ENCODE measurements around the gene IFT22.
A peak's percentile ranks its signal among the peaks of the same experiment; 100 is the strongest.
"Not testable (repeated sequence)": the region's sequence is repeated elsewhere in the genome, so short reads cannot be mapped to it uniquely, and the experiment has no call there.

IFT22 gene

DNA sequence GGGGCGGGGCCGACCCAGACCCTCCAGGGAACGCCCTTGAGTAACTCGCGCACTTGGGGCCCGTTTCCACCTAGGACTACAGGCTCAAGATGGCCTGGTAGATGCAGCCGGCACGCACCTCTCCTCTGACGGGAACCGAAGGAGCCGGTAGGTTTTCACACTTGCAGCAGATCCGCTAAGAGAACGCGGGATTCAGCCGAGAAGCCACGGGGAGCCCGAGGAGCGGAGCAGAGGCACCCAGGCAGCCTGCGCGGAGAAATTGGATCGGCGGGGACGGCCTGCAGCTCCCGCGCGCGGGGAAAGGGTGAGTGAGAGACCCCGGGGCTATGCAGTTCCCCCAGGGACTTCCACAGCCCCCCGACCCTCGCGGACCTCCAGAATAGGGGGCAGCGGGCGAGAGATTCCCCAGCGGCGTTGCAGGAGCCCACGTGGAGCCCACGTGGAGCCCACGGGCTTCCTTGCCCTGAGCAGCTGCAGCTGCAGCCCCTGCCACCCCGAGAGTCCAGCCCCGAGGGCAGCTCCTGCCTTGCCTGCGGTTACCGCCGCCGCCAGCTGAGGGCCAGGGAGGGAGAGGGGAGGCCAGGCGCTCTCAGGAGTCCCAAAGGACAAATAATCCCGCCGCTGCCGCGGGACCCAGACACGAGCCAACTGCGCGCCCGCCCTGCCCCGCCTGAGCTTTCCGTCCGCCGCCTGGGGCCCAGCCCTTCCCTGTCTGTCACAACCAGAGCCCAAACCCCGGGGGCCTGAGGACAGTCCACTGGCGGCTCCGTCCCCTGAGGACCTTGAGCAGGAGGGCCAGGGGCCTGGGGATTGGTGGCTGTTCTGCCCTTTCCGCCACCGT is 13.1 kb downstream of the IFT22 start:
- DNase-seq = peak; percentile 43 to 44

DNA sequence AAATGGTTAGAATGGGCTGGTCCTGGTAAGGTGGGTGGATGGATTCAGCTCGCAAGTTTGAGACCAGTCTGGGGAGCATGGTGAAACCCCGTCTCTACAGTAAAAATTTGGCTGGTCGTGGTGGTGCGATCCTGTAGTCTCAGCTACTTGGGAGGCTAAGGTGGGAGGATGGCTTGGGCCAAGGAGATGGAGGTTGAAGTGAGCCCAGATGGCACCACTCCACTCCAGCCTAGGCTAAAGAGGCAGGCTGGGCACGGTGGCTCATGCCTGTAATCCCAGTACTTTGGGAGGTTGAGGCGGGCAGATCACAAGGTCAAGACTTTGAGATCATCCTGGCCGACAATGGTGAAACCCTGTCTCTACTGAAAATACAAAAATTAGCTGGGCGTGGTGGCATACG is 15.3 kb downstream of the IFT22 start:
- no peak for DNase-seq

DNA sequence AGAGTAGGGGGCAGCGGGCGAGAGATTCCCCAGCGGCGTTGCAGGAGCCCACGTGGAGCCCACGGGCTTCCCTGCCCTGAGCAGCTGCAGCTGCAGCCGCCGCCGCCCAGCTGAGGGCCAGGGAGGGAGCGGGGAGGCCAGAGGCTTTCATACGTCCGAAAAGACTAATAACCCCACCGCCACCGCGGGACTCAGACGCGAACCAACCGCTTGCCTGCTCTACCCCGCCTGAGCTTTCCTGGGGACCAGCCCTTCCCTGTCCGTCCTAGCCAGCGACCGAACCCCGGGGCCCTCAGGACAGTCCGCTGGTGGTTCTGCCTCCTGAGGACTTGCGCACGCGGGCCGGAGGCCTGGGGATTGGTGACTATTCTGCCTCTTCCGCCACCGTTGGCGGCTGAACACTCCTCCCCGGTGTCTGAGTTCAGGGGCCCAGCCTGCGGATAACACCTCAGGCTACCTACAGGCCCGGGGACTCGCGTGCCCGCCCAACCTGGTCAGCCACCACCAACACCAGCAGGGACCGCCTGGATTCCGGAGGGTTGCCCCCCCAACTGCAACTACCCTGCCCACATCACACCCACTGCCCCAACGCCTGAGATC is 18.4 kb downstream of the IFT22 start:
- no peak for DNase-seq

DNA sequence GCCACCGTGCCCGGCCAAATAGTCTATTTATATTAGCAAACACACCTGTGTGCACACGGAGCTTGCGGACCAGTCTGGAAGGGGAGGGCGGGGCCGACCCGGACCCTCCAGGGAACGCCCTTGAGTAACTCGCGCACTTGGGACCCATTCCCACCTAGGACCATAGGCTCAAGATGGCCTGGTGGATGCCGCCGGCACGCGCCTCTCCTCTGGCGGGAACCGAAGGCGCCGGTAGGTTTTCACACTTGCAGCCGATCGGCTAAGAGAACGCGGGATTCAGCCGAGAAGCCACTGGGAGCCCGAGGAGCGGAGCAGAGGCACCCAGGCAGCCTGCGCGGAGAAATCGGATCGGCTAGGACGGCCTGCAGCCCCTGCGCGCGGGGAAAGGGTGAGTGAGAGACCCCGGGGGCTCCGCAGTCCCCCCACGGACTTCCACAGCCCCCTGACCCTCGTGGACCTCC is 18.9 kb downstream of the IFT22 start:
- DNase-seq = no peak

DNA sequence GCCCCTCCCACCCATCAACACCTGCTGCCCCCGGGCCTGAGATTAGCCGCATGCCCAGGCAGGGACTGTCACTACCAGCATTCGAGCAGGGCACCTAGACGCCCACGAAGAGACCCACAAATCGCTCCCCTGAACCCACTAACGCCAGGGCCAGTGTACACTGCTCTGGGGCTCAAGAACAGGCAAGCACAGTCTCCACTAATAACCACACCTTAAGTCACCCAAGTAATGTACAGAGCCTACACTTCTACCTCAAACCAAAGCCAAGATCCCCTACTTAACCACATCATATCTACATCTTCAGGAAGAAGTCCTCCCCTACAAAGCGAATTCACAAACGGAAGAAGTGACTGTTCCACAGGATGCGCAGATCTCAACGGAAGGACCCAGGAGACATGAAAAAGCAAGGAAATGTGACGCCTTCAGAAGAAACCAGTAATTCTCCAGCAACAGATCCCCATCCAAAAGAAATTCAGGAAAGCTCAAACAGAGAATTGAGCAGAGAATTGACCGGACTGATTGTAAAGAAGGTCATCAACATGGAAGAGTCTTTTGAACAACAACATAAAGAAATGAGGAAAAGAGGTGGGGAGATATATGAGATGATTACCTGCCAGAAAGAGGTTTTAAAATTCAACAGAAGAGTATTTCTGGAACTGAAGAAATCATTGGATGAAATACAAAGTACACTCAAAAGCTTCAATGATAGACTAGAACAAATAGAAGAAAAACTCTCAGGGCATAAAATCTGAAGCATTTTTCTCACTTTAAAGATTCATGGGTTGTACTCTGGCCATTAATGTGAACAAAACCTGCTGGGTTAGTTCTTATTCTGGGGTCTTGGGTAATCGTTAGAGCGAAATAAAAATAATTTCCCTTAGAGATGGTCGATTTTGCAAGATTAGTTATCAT is 20.9 kb downstream of the IFT22 start:
- DNase-seq = no peak

DNA sequence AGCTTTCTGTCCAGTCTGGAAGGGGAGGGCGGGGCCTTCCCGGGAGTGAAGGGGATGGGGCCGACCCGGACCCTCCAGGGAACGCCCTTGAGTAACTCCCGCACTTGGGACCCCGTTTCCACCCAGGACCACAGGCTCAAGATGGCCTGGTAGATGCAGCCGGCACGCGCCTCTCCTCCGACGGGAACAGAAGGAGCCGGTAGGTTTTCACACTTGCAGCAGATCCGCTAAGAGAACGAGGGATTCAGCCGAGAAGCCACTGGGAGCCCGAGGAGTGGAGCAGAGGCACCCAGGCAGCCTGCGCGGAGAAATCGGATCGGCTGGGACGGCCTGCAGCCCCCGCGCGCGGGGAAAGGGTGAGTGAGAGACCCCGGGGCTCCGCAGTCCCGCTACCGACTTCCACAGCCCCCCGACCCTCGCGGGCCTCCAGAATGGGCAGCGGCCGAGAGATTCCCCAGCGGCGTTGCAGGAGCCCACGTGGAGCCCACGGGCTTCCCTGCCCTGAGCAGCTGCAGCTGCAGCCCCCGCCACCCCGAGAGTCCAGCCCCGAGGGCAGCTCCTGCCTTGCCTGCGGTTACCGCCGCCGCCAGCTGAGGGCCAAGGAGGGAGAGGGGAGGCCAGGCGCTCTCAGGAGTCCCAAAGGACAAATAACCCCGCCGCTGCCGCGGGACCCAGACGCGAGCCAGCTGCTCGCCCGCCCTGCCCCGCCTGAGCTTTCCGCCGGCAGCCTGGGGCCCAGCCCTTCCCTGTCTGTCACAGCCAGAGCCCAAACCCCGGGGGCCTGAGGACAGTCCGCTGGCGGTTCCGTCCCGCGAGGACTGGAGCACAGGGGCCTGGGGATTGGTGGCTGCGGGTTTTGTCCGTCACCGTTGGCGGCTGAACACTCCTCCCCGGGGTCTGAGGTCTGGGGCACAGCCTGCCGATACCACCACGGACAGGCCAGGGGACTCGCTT is 21.8 kb downstream of the IFT22 start:
- DNase-seq = no peak

DNA sequence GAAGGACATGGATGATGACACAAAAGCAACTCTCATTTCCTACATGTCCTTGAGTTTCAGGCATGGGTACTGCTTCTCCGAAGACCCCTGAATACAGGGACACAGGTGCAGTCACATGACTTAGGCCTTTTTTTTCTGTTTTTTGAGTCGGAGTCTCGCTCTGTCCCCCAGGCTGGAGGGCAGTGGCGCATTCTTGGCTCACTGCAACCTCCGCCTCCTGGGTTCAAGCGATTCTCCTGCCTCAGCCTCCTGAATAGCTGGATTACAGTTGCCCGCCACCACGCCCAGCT is 26.8 kb downstream of the IFT22 start:
- no peak for DNase-seq

DNA sequence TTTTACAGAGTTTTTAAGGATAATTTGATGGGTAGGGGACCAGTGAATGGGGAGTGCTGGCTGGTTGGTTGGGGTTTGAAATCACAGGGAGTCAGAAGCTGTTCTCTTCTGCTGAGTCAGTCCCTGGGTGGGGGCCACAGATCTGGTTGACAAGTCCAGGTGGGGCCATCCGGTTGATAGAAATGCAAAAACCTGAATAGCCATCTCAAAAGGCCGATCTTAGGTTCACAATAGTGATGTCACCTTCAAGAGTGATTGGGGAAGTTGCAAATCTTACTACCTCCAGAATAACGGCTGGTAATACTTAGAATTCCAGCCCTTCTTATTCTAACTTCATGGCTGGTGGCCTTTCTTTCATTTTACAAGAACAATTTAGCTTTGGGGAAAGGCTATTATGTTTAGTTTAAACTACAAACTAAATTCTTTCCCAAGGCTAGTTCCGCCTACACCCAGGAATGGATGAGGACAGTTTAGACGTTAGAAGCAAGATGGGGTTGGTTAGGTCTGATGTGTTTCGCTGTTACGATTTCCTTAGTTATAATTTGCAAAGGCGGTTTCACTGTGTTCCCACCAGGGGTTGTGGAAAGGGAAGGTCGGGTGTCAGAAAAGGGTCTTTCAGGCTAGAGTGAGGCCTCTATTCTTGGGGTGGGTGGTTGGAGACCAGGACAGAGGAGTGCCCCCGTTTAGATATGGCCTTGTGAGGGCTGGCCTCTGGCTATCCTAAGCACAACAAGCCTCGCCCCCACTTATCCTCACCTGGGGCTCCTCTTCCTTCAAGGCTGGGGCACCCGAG is 27.4 kb downstream of the IFT22 start:
- no peak for DNase-seq

DNA sequence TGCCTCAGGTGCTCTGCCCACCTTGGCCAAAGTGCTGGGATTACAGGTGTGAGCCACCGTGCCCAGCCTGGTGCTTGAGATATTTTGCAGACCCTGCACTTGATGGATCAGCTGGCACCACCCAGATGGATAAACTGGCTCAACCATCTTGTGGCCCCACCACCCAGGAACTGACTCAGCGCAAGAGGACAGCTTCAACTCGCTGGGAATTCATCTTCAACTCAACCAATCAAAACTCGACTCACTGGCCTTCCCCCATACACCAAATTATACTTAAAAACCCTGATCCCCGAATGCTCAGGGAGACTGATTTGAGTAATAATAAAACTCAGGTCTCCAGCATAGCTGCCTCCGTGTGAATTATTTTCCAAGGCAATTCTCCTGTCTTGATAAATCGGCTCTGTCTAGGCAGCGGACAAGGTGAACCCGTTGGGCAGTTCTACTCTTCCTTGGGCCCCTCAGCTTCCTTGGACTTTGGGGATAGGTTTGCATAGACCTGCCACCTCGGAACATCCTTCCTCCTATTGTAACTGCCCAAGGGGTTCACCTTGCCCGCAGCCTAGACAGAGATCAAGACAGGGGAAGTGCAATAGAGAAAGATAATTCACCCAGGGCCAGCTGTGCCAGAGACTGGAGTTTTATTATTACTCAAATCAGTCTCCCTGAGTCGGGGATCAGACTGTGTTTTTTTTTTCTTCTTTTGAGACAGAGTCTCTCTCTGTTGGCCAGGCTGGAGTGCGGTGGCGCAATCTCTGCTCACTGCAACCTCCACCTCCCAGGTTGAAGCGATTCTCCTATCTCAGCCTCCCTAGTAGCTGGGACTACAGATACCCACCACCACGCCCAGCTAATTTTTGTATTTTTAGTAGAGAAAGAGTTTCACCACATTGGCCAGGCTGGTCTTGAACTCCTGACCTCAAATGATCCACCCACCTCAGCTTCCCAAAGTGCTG is 28.3 kb downstream of the IFT22 start:
- DNase-seq = not testable (repeated sequence)

DNA sequence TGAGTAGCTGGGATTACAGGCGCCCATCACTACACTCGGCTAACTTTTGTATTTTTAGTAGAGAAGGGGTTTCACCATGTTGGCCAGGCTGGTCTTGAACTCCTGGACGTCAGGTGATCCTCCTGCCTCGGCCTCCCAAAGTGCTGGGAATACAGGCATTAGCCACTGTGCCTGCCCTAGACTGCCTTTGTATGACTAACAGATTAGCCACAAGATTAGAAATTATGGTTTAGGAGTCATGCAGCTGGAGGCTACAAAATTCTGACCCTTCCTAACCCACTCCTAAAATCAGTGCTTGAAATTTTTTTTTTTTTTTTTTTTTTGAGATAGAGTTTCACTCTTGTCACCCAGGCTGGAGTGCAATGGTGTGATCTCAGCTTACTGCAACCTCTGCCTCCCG is 29.0 kb downstream of the IFT22 start:
- not testable (repeated sequence) for DNase-seq

DNA sequence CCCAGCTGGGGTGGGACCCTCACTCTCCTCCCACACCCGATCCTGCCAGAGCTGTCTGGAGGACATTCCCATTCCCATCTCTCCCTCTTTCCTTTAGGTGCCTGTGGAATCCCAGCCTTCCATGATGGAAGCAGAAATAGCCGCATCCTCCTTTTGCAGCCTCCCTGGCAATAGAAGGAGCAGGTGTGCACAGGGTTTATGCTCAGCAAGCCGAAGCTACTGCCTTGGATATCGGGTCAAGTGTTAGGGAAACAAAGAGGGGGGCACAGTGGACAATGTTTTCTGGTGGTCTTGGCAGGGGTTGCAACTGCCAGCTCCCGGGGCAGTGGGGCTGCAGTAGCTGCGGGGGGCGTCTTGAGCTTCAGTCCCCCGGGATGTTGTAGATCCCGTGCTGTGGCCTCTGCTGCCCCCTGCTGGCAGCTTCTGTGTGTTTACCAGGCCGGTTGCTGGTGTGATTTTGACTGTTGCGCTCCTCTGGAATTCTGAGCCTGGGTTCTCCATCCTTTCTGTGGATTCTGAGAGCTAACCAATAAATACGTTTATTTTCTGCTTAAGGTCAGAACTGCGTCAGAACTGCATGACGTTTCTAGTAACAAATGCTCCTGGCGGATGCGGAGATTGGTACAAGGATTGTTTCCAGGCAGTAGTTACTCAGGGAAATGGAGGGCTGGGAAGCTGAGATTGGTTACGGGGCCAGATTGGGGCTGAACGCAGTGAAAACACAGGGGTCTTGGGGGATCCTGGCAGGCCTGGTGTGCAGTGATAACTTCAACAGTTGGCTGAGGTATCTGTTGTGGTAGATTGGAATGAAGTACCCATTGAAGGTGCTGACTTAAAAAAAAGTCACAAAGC is 31.2 kb downstream of the IFT22 start:
- peak; percentile 62 to 65 for DNase-seq

DNA sequence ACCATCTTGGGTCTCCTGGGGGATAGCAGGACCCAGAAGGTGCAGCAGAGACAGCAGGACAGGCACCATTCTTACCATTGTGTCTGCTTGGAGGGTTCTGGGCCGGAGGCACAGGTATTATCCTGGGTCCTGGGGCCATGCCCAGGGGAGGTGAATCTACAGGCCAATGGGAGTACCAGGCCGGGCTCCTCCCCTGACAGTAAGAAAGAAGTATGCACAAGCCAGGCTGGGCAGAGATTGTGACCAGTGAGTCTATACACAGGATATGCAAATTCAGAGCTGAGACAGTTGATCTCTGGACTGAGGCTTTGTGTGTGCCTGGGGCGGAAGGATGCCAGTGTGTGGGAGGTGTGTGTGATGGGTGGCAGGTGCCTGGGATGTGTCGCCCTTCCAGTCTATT is 31.9 kb downstream of the IFT22 start:
- DNase-seq = not testable (repeated sequence)

DNA sequence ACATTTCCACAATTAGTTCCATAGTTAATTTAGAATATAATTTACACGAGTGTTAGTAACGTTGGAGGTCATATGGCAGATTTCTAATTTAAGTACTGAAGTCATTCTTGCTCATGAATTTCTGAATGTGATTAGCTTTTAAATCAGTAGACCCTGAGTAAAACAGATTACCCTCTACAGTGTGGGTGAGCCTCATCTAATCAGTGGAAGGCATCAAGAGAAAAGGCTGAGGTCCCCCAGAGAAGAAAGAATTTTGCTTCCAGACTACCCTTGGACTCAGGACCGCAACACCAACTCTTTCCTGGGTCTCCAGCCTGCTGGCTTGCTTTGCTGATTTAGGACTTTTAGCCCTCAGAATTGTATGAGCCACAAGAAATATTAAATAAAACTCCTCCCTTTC is 33.2 kb downstream of the IFT22 start:
- DNase-seq = no peak

DNA sequence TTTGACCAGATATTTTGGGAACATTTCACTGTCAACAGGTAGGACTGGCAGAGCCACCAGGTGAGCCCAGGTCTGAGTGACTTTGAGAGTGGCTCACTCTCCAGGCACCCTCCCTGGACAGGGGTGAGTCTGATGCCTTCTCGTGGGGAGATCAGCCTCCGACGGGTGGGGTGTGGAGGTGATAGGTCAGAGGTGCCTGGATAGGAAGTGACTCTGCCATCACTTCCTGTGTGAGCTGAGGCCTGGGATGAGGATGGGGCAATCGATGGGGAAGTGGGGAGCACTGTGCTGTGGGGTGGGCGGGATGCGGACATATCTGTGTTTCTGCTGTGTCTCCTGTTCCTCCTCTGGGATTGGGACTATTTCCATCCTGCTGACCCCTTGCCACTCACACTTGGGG is 34.6 kb downstream of the IFT22 start:
- no peak for DNase-seq

DNA sequence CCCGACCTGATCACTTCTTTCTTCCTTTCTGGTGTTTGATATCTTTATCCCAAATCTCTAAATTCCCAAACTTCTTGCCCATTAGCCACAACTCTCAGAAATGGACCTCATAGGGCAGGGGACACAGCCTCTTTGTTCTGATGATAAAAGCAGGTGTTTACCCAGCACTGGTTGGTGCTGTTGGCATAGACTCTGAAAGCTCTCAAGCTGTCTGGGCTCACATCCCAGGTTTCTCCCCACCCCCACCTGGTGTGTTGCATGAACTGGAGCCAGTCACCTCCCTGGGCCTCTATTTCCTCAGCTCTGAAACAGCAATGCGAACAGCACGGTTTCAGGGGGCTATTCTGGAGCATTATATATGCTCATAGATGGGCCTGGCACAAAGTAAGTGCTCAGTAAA is 35.7 kb downstream of the IFT22 start:
- not testable (repeated sequence) for DNase-seq

DNA sequence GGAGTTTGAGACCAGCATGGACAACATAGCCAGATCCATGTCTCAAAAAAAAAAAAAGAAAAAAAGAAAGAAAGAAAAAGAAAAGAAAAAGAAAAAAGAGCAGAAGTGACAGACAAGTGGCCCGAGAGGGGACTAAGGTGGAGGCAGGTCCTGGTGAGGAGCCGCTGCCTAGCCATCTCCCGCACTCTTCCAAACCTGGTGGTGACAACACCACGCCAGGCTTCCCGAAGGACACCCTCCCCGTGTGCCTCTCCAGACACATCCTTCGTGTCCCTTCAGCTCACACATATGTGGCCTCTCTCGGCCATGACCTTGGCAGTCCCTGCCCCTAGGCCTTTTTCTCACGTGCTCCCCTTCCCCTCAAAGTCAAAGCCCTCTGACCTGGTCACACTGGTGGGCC is 36.4 kb downstream of the IFT22 start:
- no peak for DNase-seq

DNA sequence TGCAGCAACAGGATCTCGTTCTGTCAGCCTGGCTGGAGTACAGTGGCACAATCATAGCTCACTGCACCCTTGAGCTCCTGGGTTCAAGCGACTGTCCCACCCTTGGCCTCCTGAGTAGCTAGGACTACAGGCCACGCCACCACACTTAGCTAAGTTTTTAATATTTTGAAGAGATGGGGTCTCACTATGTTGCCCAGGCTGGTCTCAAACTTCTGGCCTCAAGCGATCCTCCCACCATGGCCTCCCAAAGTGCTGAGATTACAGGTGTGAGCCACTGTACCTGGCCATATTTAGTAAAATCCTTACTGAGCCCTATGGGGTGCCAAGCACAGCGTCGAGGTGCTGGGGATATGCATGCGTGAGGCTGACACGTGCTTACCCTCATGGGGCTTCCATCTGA is 40.7 kb downstream of the IFT22 start:
- DNase-seq = not testable (repeated sequence)

DNA sequence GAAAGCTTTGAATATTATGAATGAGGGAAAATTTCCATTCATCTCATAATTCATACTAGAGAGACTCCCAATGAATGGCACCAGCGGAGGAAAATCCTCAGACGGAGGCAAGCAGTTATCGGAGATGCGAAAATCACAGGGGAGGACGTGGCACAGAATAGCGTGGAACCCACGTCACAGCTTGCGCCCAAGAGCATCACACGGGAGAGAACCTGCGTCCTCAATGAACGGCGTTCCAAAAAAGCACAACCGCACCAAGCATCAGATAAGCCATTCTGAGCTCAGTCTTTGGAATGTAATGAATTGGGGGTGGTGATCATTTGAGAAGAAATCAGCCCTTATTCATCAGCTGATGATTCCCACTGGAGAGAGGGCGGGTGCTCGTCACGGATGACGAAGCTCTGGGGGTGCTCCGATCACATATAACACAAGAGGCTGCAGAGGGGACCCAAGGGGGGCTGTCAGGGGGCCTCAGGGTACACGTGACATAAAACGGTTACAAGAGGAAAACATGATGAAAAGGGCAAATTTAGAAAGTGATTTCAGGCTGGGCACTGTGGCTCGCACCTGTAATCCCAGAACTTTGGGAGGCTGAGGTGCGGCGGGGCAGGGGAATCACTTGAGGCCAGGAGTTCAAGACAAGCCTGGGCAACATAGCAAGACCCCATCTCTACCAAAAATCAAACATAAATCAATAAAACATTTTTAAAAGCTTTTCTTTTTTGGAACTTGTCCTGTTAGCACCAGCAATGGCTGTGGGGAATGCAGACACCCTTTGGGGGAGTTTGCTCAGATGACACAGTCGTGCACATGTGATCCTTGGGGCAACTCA is 42.9 kb downstream of the IFT22 start:
- no peak for DNase-seq

Data from stimulated activated CD4-positive, alpha-beta T cell treated with anti-CD3 and anti-CD28 coated beads, Interleukin-2, amount 100 ng/mL, for 48 hours (primary cell).